B cell (primary cell): ENCODE results near the gene BHLHE40. TPM values are rescaled to one million over a fixed set of nuclear protein-coding genes. Genes with fewer than 3 reads are reported as not detected.

Experiments
- ATAC-seq: fragments of 200-7000 bp; cut with Tn5 transposase; one replicate; pipeline ENCODE4 v1.10.0; 2021; ENCODE audit warnings: low read depth, mild to moderate bottlenecking, moderate number of reproducible peaks, moderate library complexity
- CTCF ChIA-PET: fragments of 350-600 bp; sonication (Branson Sonifier 250); formaldehyde crosslinking; loops from one replicate; lab custom pipeline; 2021; ENCODE audit warnings: antibody characterized with exemption, inconsistent platforms; lab: Charles Lee
- POLR2A ChIA-PET: fragments of 350-600 bp; sonication (Branson Sonifier 250); formaldehyde crosslinking; loops from one replicate; lab custom pipeline; 2021; ENCODE audit warnings: antibody characterized with exemption; lab: Charles Lee
- DNase-seq: peaks from one replicate; pipeline ENCODE4 v3.0.0; 2013
- H2AFZ ChIP-seq: 2 replicates; pipeline ENCODE4 v1.6.1; 2012; ENCODE audit warnings: mild to moderate bottlenecking, low read depth, low read length; ENCODE audit not compliant: insufficient read depth, poor library complexity, severe bottlenecking
- H3K27ac ChIP-seq, 2 donors: 1 replicate in 1 of 2; 2 replicates in 1 of 2; pipeline ENCODE4 v1.5.1; 2012 to 2013; ENCODE audit warnings: low read length in 2 of 2, mild to moderate bottlenecking in 2 of 2, moderate library complexity in 1 of 2
- H3K27me3 ChIP-seq, 4 experiments: fragments of 200-600 bp in 1 of 4; sonication (generic) in 1 of 4; replicated peaks in 1 of 4; 1 replicate in 2 of 4; 2 replicates in 2 of 4; pipeline versions ENCODE4 v1.6.1 to v1.7.0; 2013 to 2016; ENCODE audit warnings: low read length in 3 of 4, mild to moderate bottlenecking in 2 of 4, mixed read lengths in 1 of 4, moderate library complexity in 1 of 4; ENCODE audit not compliant: insufficient read depth in 4 of 4, control insufficient read depth in 3 of 4; ENCODE audit errors: control extremely low read depth in 1 of 4
- H3K36me3 ChIP-seq, 2 experiments: replicated peaks in 1 of 2; 1 replicate in 1 of 2; 2 replicates in 1 of 2; pipeline versions ENCODE4 v1.6.1 to v1.7.1; 2013; ENCODE audit warnings: low read length in 1 of 2; ENCODE audit not compliant: insufficient read depth in 2 of 2, control insufficient read depth in 1 of 2; ENCODE audit errors: control extremely low read depth in 1 of 2, extremely low read depth in 1 of 2
- H3K4me1 ChIP-seq, 2 donors: fragments of 200-600 bp in 1 of 2; sonication (generic) in 1 of 2; 1 replicate in 1 of 2; 2 replicates in 1 of 2; pipeline versions ENCODE4 v1.5.1 to v1.6.1; 2013 to 2017; ENCODE audit warnings: low read length in 2 of 2; ENCODE audit not compliant: control insufficient read depth in 2 of 2, insufficient read depth in 2 of 2
- H3K4me2 ChIP-seq: replicated peaks from 2 replicates; pipeline ENCODE3; 2012; ENCODE audit warnings: mild to moderate bottlenecking, low read depth, low read length; ENCODE audit not compliant: poor library complexity, severe bottlenecking
- H3K4me3 ChIP-seq, 5 experiments: fragments of 200-600 bp in 1 of 5; sonication (generic) in 1 of 5; 1 replicate in 3 of 5; 2 replicates in 2 of 5; pipeline versions ENCODE4 v1.5.1 to v1.7.0; 2011 to 2016; ENCODE audit warnings: low read length in 4 of 5, mild to moderate bottlenecking in 4 of 5, low read depth in 2 of 5, control low read depth in 1 of 5, moderate library complexity in 1 of 5; ENCODE audit not compliant: insufficient read depth in 1 of 5; ENCODE audit errors: control extremely low read depth in 1 of 5, extremely low read depth in 1 of 5
- H3K79me2 ChIP-seq: fragments of 200-600 bp; sonication (generic); one replicate; pipeline ENCODE4 v1.6.0; 2016; ENCODE audit warnings: low read length; ENCODE audit not compliant: control insufficient read depth, insufficient read depth
- H3K9ac ChIP-seq: fragments of 200-600 bp; sonication (generic); 2 replicates; pipeline ENCODE4 v1.6.1; 2017; ENCODE audit warnings: mild to moderate bottlenecking, low read length, moderate library complexity
- H3K9me3 ChIP-seq, 3 donors: one replicate each; pipeline versions ENCODE4 v1.6.1 to v1.7.1; 2013; ENCODE audit warnings: low read length in 2 of 3; ENCODE audit not compliant: control insufficient read depth in 2 of 3, insufficient read depth in 1 of 3; ENCODE audit errors: control extremely low read depth in 1 of 3
- H4K20me1 ChIP-seq: 2 replicates; pipeline ENCODE4 v1.6.0; 2012; ENCODE audit warnings: mild to moderate bottlenecking, low read length; ENCODE audit not compliant: insufficient read depth, control insufficient read depth, poor library complexity, severe bottlenecking
- H3K27ac Mint-ChIP-seq: one replicate; pipeline ENCODE4 v1.8.0; 2021; ENCODE audit warnings: mixed read lengths
- H3K27me3 Mint-ChIP-seq: one replicate; pipeline ENCODE4 v1.8.0; 2021; ENCODE audit warnings: mixed read lengths
- H3K4me1 Mint-ChIP-seq: one replicate; pipeline ENCODE4 v1.8.0; 2021; ENCODE audit warnings: mixed read lengths
- H3K4me3 Mint-ChIP-seq: one replicate; pipeline ENCODE4 v1.8.0; 2021; ENCODE audit warnings: mixed read lengths
- H3K9me3 Mint-ChIP-seq: one replicate; pipeline ENCODE4 v1.8.0; 2022; ENCODE audit warnings: mixed read lengths; ENCODE audit not compliant: insufficient read depth
- CTCF ChIP-seq: fragments of 200-600 bp; IDR thresholded peaks from one replicate; pipeline ENCODE4 v1.8.0; 2022; ENCODE audit warnings: antibody characterized with exemption, mild to moderate bottlenecking
- EZH2 ChIP-seq: IDR thresholded peaks from 2 replicates; pipeline ENCODE4 v1.6.1; 2012; ENCODE audit warnings: borderline replicate concordance, low read depth, mild to moderate bottlenecking, moderate library complexity, low read length; ENCODE audit not compliant: insufficient read depth, poor library complexity, severe bottlenecking
- WGBS: methylation state at CpG from one replicate; pipeline ENCODE4 v1.1.5; 2013; ENCODE audit warnings: missing lambda C conversion rate; ENCODE audit not compliant: insufficient coverage; 5-methylcytosine and 5-hydroxymethylcytosine counted together
- intact Hi-C: fragments of 100-400 bp; cut with micrococcal nuclease; formaldehyde crosslinking; loops from one replicate; pipeline ENCODE4 v1.10.0; 2022
- polyA plus RNA-seq: library from polyadenylated mRNA; depleted of rRNA; stranded (reverse); fragments of >200 nt; gene quantifications from 2 replicates; pipeline ENCODE4 v1.2.3, GENCODE V29; 2012
- total RNA-seq, 2 donors: library from RNA; stranded (reverse); fragments of 120-200 nt in 1 of 2; gene quantifications; 1 replicate in 1 of 2; 2 replicates in 1 of 2; pipeline versions ENCODE4 v1.2.3 to v1.2.4, GENCODE V29; 2013 to 2022

Gene BHLHE40
- total and polyA plus RNA-seq, 2 donors (not counting 1 experiment from before 2014, with no cell fraction given) = 26.2 to 53.8 TPM

DNA sequence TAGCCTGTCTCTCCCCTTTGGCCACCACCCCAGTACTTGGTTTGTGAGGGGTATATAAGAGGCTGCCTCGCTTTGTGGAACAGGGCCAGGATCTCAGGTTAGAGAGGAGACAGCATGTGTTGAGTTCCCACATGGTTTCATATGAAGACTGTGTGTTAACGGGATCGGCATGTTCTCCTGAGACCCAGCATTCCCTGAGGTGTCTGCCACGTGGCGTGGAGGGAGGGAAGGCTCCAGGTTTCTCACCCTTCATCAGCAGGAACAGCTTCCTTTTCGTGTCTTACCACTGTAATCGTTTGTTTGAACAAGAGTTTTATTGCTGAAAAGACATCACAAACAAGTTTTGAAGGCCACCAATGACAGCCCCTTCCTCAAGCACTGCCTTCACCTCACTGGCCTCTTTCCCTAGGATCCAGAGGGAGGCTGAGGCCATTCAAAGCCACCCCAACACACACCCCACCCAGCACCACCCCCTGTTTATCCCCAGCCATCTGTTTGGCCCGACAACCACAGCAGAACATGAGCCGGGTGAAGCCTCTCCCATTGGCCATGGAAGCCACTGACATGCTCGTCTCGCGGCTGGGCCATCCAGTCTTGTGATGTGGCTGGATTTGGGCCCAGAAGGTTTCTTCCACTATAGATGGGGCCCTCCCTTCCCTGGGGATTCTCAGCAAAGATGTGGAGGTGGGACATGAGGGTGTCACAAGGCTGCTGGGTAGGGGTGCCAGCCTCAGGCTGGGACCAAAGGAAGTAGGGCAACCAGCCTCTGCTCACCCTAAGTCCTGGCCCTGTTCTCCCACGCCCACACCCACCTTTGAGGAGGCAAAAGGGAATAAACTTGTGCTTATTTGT is 10.0 kb downstream of the BHLHE40 start:
- no peak overlapping the region for H3K9ac ChIP-seq
- no peaks in the 10 kb centered on the region for H3K9me3 Mint-ChIP-seq

More for the DNA sequence above, 10.0 kb downstream of the BHLHE40 start:
- peaks cover 34 to 49% of the 10 kb centered on the region in 2 donors for H3K4me1 ChIP-seq
- H4K20me1 ChIP-seq = no peaks in the 10 kb centered on the region
- H3K36me3 ChIP-seq = no peaks in the 10 kb centered on the region
- peaks cover 9% of the 10 kb centered on the region for H3K79me2 ChIP-seq
- Mint-ChIP-seq H3K4me1 (peaks cover 45% of the 10 kb centered on the region), H3K27ac (peak overlapping the region; percentile 34), H3K27me3 (no peaks in the 10 kb centered on the region), H3K4me3 (no peak overlapping the region)
- no peaks in the 10 kb centered on the region for H3K27me3 ChIP-seq
- no peak for ATAC-seq
- TF ChIP-seq EZH2 (no peak), CTCF (no peak)
- H3K4me2 ChIP-seq = no peak overlapping the region
- H3K27ac ChIP-seq = no peak overlapping the region
- DNase-seq = no peak
- H2AFZ ChIP-seq = no peak overlapping the region
- H3K4me3 ChIP-seq = no peak overlapping the region
- no peaks in the 10 kb centered on the region for H3K9me3 ChIP-seq
- intact Hi-C loops = loop anchor here (5.0 to 10.0 kb wide), 2 partner anchors 136 to 1812 kb away; partner anchors contain the start of genes ARL8B and CRBN
- 84% methylated on average over 10 of the region's 13 CpGs for WGBS
- ChIA-PET POLR2A (interaction anchor here (0.6 to 2.7 kb wide), 2 partner anchors 10 to 65 kb away, joined by 3 to 13 read pairs; partner anchors contain the start of gene BHLHE40), CTCF (interaction anchor here (0.5 to 1.1 kb wide), 2 partner anchors 9 to 470 kb away, joined by 3 read pairs; no protein-coding TSS in a partner anchor)
